ENCODE measurements around the gene EYS. TPM values are rescaled to one million over a fixed set of nuclear protein-coding genes. Genes with fewer than 3 reads are reported as not detected.

The EYS gene
- total RNA-seq, 1 experiment from 2014 or later: not detected

- no peak for DNase-seq (ENCODE audit: low read depth)
Observed at GRCh38 chr6:64838726-64839125, 868.3 kb downstream of the EYS start.

GRCh38 chr6:64831680-64832079, 875.3 kb downstream of the EYS start:
- no peak for DNase-seq (ENCODE audit: low read depth)

GRCh38 chr6:64817525-64817924, 889.5 kb downstream of the EYS start:
- no peak for DNase-seq (ENCODE audit: low read depth)

GRCh38 chr6:64815718-64816117, 891.3 kb downstream of the EYS start:
- DNase-seq (ENCODE audit: low read depth): no peak

GRCh38 chr6:64812138-64812537, 894.9 kb downstream of the EYS start:
- DNase-seq (ENCODE audit: low read depth): no peak

GRCh38 chr6:64811119-64811518, 895.9 kb downstream of the EYS start:
- no peak for DNase-seq (ENCODE audit: low read depth)

- no peak for DNase-seq (ENCODE audit: low read depth)
Observed at GRCh38 chr6:64807785-64808184, 899.2 kb downstream of the EYS start.

GRCh38 chr6:64803470-64804166, 903.4 kb downstream of the EYS start:
- DNase-seq (ENCODE audit: low read depth): no peak

- DNase-seq (ENCODE audit: low read depth): no peak
Observed at GRCh38 chr6:64792534-64792933, 914.5 kb downstream of the EYS start.

- no peak for DNase-seq (ENCODE audit: low read depth)
Observed at GRCh38 chr6:64789476-64789875, 917.5 kb downstream of the EYS start.

- DNase-seq (ENCODE audit: low read depth): no peak
Observed at GRCh38 chr6:64786736-64787135, 920.3 kb downstream of the EYS start.

GRCh38 chr6:64782877-64783276, 924.1 kb downstream of the EYS start:
- DNase-seq (ENCODE audit: low read depth): no peak

- DNase-seq (ENCODE audit: low read depth): no peak
Observed at GRCh38 chr6:64777941-64778785, 928.9 kb downstream of the EYS start.

- DNase-seq (ENCODE audit: low read depth): no peak
Observed at GRCh38 chr6:64776359-64776758, 930.7 kb downstream of the EYS start.

- no peak for DNase-seq (ENCODE audit: low read depth)
Observed at GRCh38 chr6:64774881-64775280, 932.1 kb downstream of the EYS start.

GRCh38 chr6:64750910-64751309, 956.1 kb downstream of the EYS start:
- DNase-seq (ENCODE audit: low read depth): no peak

GRCh38 chr6:64737418-64737817, 969.6 kb downstream of the EYS start:
- DNase-seq (ENCODE audit: low read depth): no peak

GRCh38 chr6:64736421-64736950, 970.5 kb downstream of the EYS start:
- DNase-seq (ENCODE audit: low read depth): no peak

- DNase-seq (ENCODE audit: low read depth): no peak
Observed at GRCh38 chr6:64733433-64733832, 973.6 kb downstream of the EYS start.

GRCh38 chr6:64732888-64733287, 974.1 kb downstream of the EYS start:
- DNase-seq (ENCODE audit: low read depth): peak; percentile 1

- DNase-seq (ENCODE audit: low read depth): no peak
Observed at GRCh38 chr6:64729522-64729921, 977.5 kb downstream of the EYS start.

GRCh38 chr6:64727075-64727474, 980.0 kb downstream of the EYS start:
- no peak for DNase-seq (ENCODE audit: low read depth)

GRCh38 chr6:64724091-64724490, 982.9 kb downstream of the EYS start:
- DNase-seq (ENCODE audit: low read depth): no peak
